A549 (cell line): Measurements from ENCODE around the gene RNF227. TPM values are rescaled to one million over a fixed set of nuclear protein-coding genes. Genes with fewer than 3 reads are reported as not detected.

Experiments
- ATAC-seq, 2 experiments: fragments of 200-7000 bp in 1 of 2; fragments of >200 bp in 1 of 2; cut with Nextera tagmentation in 1 of 2; cut with Tn5 transposase in 1 of 2; 3 replicates each; pipeline versions ENCODE4 v1.8.0 to v1.9.1; 2018 to 2020; ENCODE audit warnings: mild to moderate bottlenecking in 1 of 2, moderate library complexity in 1 of 2
- CTCF ChIA-PET: fragments of 300-600 bp; sonication (Branson Sonifier 250); formaldehyde crosslinking; extraction: SDS; loops from one replicate; lab custom pipeline; 2021; ENCODE audit warnings: antibody characterized with exemption, inconsistent platforms; lab: Yijun Ruan, JAX
- POLR2A ChIA-PET: fragments of 350-600 bp; formaldehyde crosslinking; extraction: SDS; loops from one replicate; lab custom pipeline; 2021; ENCODE audit warnings: antibody characterized with exemption, inconsistent platforms; lab: Yijun Ruan, JAX
- DNase-seq, 2 experiments: peaks; one replicate each; pipeline versions ENCODE4 v3.0.0 to v3.0.0-alpha.2; 2011 to 2016; ENCODE audit warnings: low read depth in 1 of 2, low spot score in 1 of 2
- FAIRE-seq: peaks from 2 replicates; lab custom pipeline; 2011; peaks lifted over from hg19 to GRCh38; lab: Jason Lieb, UNC
- H3K27ac ChIP-seq, 2 experiments: fragments of >200 bp; sonication (Bioruptor Twin); formaldehyde crosslinking; 3 replicates each; pipeline ENCODE4 v1.5.1; 2016 to 2017
- H3K4me1 ChIP-seq: fragments of >200 bp; sonication (Bioruptor Twin); formaldehyde crosslinking; 3 replicates; pipeline ENCODE4 v1.6.1; 2016
- H3K4me2 ChIP-seq: fragments of >200 bp; sonication (Bioruptor Twin); formaldehyde crosslinking; 3 replicates; pipeline ENCODE4 v1.6.1; 2016
- H3K4me3 ChIP-seq: fragments of >200 bp; sonication (Bioruptor Twin); formaldehyde crosslinking; 3 replicates; pipeline ENCODE4 v1.5.1; 2016
- H3K9me3 ChIP-seq: fragments of >200 bp; sonication (Bioruptor Twin); formaldehyde crosslinking; 3 replicates; pipeline ENCODE4 v1.6.1; 2016
- CBX8 ChIP-seq: fragments of 200-600 bp; sonication (generic); IDR thresholded peaks from 2 replicates; pipeline ENCODE4 v1.6.1; 2016
- CHD2 ChIP-seq: fragments of 150-350 bp; IDR thresholded peaks from 2 replicates; pipeline ENCODE4 v1.6.1; 2014; ENCODE audit warnings: low read length; ENCODE audit not compliant: partially characterized antibody
- CHD4 ChIP-seq: fragments of 200-600 bp; sonication (generic); IDR thresholded peaks from 2 replicates; pipeline ENCODE4 v1.6.1; 2016; ENCODE audit warnings: antibody characterized with exemption, mild to moderate bottlenecking, borderline replicate concordance
- EHF ChIP-seq: fragments of 250-450 bp; sonication (Bioruptor Pico); IDR thresholded peaks from 2 replicates; pipeline ENCODE4 v1.5.0; 2020; ENCODE audit warnings: mild to moderate bottlenecking
- EP300 ChIP-seq, 2 experiments: fragments of >200 bp; sonication (Bioruptor Twin); formaldehyde crosslinking; IDR thresholded peaks; 2 replicates in 1 of 2; 3 replicates in 1 of 2; pipeline ENCODE4 v1.6.1; 2016 to 2017
- ESRRA ChIP-seq: fragments of 150-350 bp; IDR thresholded peaks from 2 replicates; pipeline ENCODE4 v1.6.1; 2014; ENCODE audit warnings: mild to moderate bottlenecking, low read length, borderline replicate concordance
- FOSB ChIP-seq: fragments of 250-450 bp; sonication (Bioruptor Pico); IDR thresholded peaks from 2 replicates; pipeline ENCODE4 v1.5.0; 2020; ENCODE audit warnings: mild to moderate bottlenecking, moderate library complexity
- FOSL2 ChIP-seq, 2 experiments: fragments of 450-650 bp in 1 of 2; fragments of >200 bp in 1 of 2; sonication (Bioruptor Twin) in 1 of 2; formaldehyde crosslinking; IDR thresholded peaks; 2 replicates each; pipeline versions ENCODE4 v1.5.0 to v1.6.1; 2016 to 2020; ENCODE audit warnings: mild to moderate bottlenecking in 1 of 2, moderate library complexity in 1 of 2
- FOXS1 ChIP-seq: fragments of 250-450 bp; sonication (Bioruptor Pico); IDR thresholded peaks from 2 replicates; pipeline ENCODE4 v1.5.0; 2020; ENCODE audit warnings: mild to moderate bottlenecking, moderate library complexity
- GATA3 ChIP-seq: IDR thresholded peaks from 2 replicates; pipeline ENCODE4 v1.6.1; 2012; ENCODE audit warnings: borderline replicate concordance
- HDAC2 ChIP-seq: fragments of 200-600 bp; sonication (generic); IDR thresholded peaks from 2 replicates; pipeline ENCODE4 v1.6.1; 2016
- HOXA7 ChIP-seq: fragments of 250-450 bp; sonication (Bioruptor Pico); IDR thresholded peaks from 2 replicates; pipeline ENCODE4 v1.5.0; 2020; ENCODE audit warnings: mild to moderate bottlenecking, moderate library complexity
- HOXB13 ChIP-seq: fragments of 250-450 bp; sonication (Bioruptor Pico); IDR thresholded peaks from 2 replicates; pipeline ENCODE4 v1.5.0; 2020; ENCODE audit warnings: low read depth, mild to moderate bottlenecking, moderate library complexity
- JUNB ChIP-seq: fragments of >200 bp; sonication (Bioruptor Twin); formaldehyde crosslinking; IDR thresholded peaks from 2 replicates; pipeline ENCODE4 v1.6.1; 2016
- KDM5A ChIP-seq: fragments of 200-600 bp; sonication (generic); IDR thresholded peaks from 2 replicates; pipeline ENCODE4 v1.6.1; 2016; ENCODE audit warnings: antibody characterized with exemption, mild to moderate bottlenecking
- MAFK ChIP-seq: fragments of 450-650 bp; IDR thresholded peaks from 2 replicates; pipeline ENCODE4 v1.6.1; 2014; ENCODE audit not compliant: partially characterized antibody
- MAZ ChIP-seq: fragments of 150-350 bp; IDR thresholded peaks from 2 replicates; pipeline ENCODE4 v1.6.1; 2014; ENCODE audit warnings: antibody characterized with exemption, low read depth, low read length, borderline replicate concordance
- MYC ChIP-seq: IDR thresholded peaks from 2 replicates; pipeline ENCODE4 v1.6.1; 2012; ENCODE audit warnings: mild to moderate bottlenecking, inconsistent platforms, low read length, improper control_type of control experiment, borderline replicate concordance
- NPAS2 ChIP-seq: fragments of 250-450 bp; sonication (Bioruptor Pico); IDR thresholded peaks from 2 replicates; pipeline ENCODE4 v1.8.0; 2022; ENCODE audit warnings: mild to moderate bottlenecking, moderate library complexity, borderline replicate concordance
- NR3C1 ChIP-seq: fragments of >200 bp; sonication (Bioruptor Twin); formaldehyde crosslinking; IDR thresholded peaks from 3 replicates; pipeline ENCODE4 v1.6.1; 2017
- POLR2A ChIP-seq: IDR thresholded peaks from 2 replicates; pipeline ENCODE4 v1.6.1; 2012; ENCODE audit warnings: mild to moderate bottlenecking, low read length
- POLR2AphosphoS2 ChIP-seq: conservative IDR thresholded peaks from 2 replicates; pipeline ENCODE4 v1.6.1; 2012; ENCODE audit warnings: low read length, improper control_type of control experiment, inconsistent platforms
- RARB ChIP-seq: fragments of 250-450 bp; sonication (Bioruptor Pico); IDR thresholded peaks from 2 replicates; pipeline ENCODE4 v1.8.0; 2021; ENCODE audit warnings: mild to moderate bottlenecking, moderate library complexity
- RCOR1 ChIP-seq: fragments of 150-350 bp; IDR thresholded peaks from 2 replicates; pipeline ENCODE4 v1.6.1; 2014; ENCODE audit warnings: antibody characterized with exemption, low read length, low read depth
- SMC3 ChIP-seq: fragments of >200 bp; sonication (Bioruptor Twin); formaldehyde crosslinking; IDR thresholded peaks from 3 replicates; pipeline ENCODE4 v1.6.1; 2018; ENCODE audit warnings: inconsistent platforms
- TFCP2L1 ChIP-seq: fragments of 250-450 bp; sonication (Bioruptor Pico); IDR thresholded peaks from 2 replicates; pipeline ENCODE4 v1.5.0; 2021; ENCODE audit warnings: mild to moderate bottlenecking
- ZC3H11A ChIP-seq: fragments of 450-650 bp; IDR thresholded peaks from 2 replicates; pipeline ENCODE4 v1.6.1; 2014; ENCODE audit warnings: antibody characterized with exemption, mild to moderate bottlenecking
- WGBS: methylation state at CpG from one replicate; pipeline ENCODE4 v1.1.6; 2017; ENCODE audit errors: missing lambda C conversion rate; 5-methylcytosine and 5-hydroxymethylcytosine counted together
- polyA plus RNA-seq, 4 experiments: library from polyadenylated mRNA; depleted of rRNA in 3 of 4; stranded (reverse); fragments of >200 nt; fragmentation: RNase III in 1 of 4; extraction: RNeasy Plus Mini Kit Qiagen cat#74134 plus additional on column Dnase treatment in 1 of 4; gene quantifications; 2 replicates in 3 of 4; 3 replicates in 1 of 4; pipeline ENCODE4 v1.2.3, GENCODE V29; 2011 to 2017
- TF ChIP-seq, protein P1 (sequence below): IDR thresholded peaks from 2 replicates; pipeline ENCODE4 v1.6.1; 2012
- TF ChIP-seq, protein P2 (sequence below): fragments of >200 bp; sonication (Bioruptor Twin); formaldehyde crosslinking; IDR thresholded peaks from 3 replicates; pipeline ENCODE4 v1.5.1; 2016
- TF ChIP-seq, protein P3 (sequence below): fragments of 450-650 bp; IDR thresholded peaks from 2 replicates; pipeline ENCODE4 v1.6.1; 2014; ENCODE audit warnings: antibody characterized with exemption
- TF ChIP-seq, protein P4 (sequence below): fragments of 150-350 bp; IDR thresholded peaks from 2 replicates; pipeline ENCODE4 v1.6.1; 2014; ENCODE audit warnings: low read depth, mild to moderate bottlenecking, low read length

RNF227 gene
- polyA plus RNA-seq, 2 of the 4 experiments (the other 2 are of a cell fraction): 2.1 to 4.1 TPM

DNA sequence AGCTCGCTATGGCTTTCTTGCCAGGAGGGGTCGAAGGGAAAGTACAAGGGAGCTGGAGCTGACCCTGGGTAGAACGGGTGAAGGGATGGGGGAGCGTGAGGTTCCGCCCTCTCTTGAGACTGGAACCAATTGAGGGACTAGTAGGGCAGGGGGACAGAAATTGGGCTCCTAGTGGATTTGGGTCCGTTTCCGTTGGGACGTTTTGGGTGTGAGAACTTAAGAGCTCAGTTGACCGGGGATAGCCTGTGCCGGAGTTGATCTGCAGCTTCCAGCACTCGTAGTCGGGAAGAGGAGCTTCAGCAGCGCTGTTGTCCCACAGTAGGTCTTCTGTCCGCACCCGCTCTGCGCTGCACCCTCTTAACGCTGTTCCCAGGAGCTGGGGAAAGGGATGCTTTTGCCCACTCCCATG lies 16.4 kb upstream of the RNF227 start:
- DNase-seq: peak; percentile 51 to 73

DNA sequence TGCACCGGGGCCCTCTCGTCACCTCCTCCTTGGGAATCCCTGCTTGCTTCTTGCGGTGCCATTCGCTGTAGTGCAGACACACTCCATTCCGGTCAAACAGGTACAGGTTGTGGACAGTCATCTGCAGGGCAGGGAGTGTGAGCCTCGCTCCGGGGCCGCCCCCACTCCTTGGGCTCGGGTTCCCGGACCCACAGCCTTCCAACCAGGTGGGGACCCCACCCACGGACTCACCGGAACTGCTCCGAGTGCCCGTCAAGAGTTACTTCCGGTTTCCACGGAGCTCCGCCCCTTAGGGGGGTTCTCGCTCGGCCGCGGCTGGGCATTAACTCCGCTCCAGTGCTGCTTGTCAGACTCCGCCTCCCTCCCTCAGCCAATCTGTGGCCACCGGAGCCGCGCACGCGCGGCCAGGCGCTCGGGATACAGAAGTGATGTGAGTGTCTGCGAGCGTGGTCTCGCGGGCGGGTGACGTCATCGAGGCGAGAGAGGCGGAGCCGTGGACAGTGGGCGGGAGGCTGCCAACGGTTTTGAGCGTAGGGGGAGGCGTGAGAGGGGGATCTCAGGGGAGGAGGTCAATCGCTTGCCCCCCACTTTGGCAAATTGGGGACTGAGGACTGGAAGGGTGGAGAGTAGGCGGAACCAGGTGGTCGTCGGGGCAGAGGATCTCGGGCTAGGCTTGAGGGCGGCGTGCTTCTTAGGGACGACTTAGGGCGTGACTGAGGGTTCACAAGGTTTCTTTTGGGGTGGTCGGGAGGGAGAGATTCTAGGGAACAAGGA lies 15.8 kb upstream of the RNF227 start, which contains the start of the genes CNTROB and TRAPPC1:
CNTROB (plus strand) TSS at position 498 of the 774 bp plus-strand sequence. CDS start 874 bp downstream, outside the sequence.
TRAPPC1 (minus strand) TSS at position 238 of the 774 bp plus-strand sequence; CDS start at position 121, 117 bp downstream.
- WGBS: 1% methylated on average over 43 of the region's 55 CpGs
- Histone ChIP-seq H3K4me3 (peak within 1 kb of the TSS; percentile 69), H3K27ac (peak within 1 kb of the TSS; percentile 86 to 89), H3K4me1 (peaks cover 21% of the 10 kb centered on the region), H3K4me2 (peak within 1 kb of the TSS; percentile 99), H3K9me3 (no peaks in the 10 kb centered on the region)
- DNase-seq: peak; percentile 99 to 100
- ChIA-PET POLR2A (interaction anchor here (0.5 to 2.2 kb wide), 13 partner anchors 10 to 245 kb away, joined by 3 to 20 read pairs (median 4); partner anchors contain the start of genes NAA38, RNF227 and TP53), CTCF (interaction anchor here (0.6 to 12.0 kb wide), 26 partner anchors 8 to 378 kb away, joined by 3 to 128 read pairs (median 5); partner anchors contain the start of gene RNF227)
- ATAC-seq: peak; percentile 86 to 94
- peak; percentile 95 for FAIRE-seq
- TF ChIP-seq FOSB (CRISPR knock-in tag) (no peak), JUNB (no peak), POLR2A (peak; percentile 72), ZC3H11A (no peak), SMC3 (no peak), NPAS2 (CRISPR knock-in tag) (no peak), HDAC2 (no peak), FOSL2 (IDR thresholded peaks at IDR 0.05) (no peak), FOSL2 (CRISPR knock-in tag; IDR thresholded peaks at IDR 0.05) (peak; percentile 98), CBX8 (no peak), MAFK (no peak), EHF (no peak), ESRRA (no peak), CHD4 (no peak), POLR2AphosphoS2 (no peak), RCOR1 (no peak), NR3C1 (no peak), GATA3 (no peak), KDM5A (no peak), HOXA7 (CRISPR knock-in tag) (no peak), EP300 (IDR thresholded peaks at IDR 0.05) (no peak), HOXB13 (CRISPR knock-in tag) (no peak), CHD2 (peak; percentile 79), RARB (CRISPR knock-in tag) (no peak), MAZ (no peak), FOXS1 (CRISPR knock-in tag) (no peak), MYC (no peak), TFCP2L1 (CRISPR knock-in tag) (no peak)
- TF ChIP-seq, protein P1, sequence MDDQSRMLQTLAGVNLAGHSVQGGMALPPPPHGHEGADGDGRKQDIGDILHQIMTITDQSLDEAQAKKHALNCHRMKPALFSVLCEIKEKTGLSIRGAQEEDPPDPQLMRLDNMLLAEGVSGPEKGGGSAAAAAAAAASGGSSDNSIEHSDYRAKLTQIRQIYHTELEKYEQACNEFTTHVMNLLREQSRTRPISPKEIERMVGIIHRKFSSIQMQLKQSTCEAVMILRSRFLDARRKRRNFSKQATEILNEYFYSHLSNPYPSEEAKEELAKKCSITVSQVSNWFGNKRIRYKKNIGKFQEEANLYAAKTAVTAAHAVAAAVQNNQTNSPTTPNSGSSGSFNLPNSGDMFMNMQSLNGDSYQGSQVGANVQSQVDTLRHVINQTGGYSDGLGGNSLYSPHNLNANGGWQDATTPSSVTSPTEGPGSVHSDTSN: peak; percentile 80
- TF ChIP-seq, protein P2, sequence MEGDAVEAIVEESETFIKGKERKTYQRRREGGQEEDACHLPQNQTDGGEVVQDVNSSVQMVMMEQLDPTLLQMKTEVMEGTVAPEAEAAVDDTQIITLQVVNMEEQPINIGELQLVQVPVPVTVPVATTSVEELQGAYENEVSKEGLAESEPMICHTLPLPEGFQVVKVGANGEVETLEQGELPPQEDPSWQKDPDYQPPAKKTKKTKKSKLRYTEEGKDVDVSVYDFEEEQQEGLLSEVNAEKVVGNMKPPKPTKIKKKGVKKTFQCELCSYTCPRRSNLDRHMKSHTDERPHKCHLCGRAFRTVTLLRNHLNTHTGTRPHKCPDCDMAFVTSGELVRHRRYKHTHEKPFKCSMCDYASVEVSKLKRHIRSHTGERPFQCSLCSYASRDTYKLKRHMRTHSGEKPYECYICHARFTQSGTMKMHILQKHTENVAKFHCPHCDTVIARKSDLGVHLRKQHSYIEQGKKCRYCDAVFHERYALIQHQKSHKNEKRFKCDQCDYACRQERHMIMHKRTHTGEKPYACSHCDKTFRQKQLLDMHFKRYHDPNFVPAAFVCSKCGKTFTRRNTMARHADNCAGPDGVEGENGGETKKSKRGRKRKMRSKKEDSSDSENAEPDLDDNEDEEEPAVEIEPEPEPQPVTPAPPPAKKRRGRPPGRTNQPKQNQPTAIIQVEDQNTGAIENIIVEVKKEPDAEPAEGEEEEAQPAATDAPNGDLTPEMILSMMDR: no peak
- TF ChIP-seq, protein P3, sequence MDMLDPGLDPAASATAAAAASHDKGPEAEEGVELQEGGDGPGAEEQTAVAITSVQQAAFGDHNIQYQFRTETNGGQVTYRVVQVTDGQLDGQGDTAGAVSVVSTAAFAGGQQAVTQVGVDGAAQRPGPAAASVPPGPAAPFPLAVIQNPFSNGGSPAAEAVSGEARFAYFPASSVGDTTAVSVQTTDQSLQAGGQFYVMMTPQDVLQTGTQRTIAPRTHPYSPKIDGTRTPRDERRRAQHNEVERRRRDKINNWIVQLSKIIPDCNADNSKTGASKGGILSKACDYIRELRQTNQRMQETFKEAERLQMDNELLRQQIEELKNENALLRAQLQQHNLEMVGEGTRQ: no peak
- TF ChIP-seq, protein P4, sequence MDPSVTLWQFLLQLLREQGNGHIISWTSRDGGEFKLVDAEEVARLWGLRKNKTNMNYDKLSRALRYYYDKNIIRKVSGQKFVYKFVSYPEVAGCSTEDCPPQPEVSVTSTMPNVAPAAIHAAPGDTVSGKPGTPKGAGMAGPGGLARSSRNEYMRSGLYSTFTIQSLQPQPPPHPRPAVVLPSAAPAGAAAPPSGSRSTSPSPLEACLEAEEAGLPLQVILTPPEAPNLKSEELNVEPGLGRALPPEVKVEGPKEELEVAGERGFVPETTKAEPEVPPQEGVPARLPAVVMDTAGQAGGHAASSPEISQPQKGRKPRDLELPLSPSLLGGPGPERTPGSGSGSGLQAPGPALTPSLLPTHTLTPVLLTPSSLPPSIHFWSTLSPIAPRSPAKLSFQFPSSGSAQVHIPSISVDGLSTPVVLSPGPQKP: no peak; the same call in 1 of the 2 replicates

More for the DNA sequence above, 16.4 kb upstream of the RNF227 start:
- ChIA-PET CTCF (interaction anchor here (0.5 to 12.0 kb wide), 28 partner anchors 8 to 183 kb away, joined by 3 to 128 read pairs (median 5); partner anchors contain the start of genes CYB5D1, NAA38 and RNF227), POLR2A (interaction anchor here (0.5 to 2.2 kb wide), 17 partner anchors 10 to 245 kb away, joined by 3 to 20 read pairs (median 4); partner anchors contain the start of genes NAA38, RNF227 and TP53)
- Histone ChIP-seq H3K9me3 (no peaks in the 10 kb centered on the region), H3K4me3 (peak overlapping the region; percentile 69), H3K4me1 (peaks cover 21% of the 10 kb centered on the region), H3K27ac (peak overlapping the region; percentile 86 to 89), H3K4me2 (peak overlapping the region; percentile 99)
- 1% methylated on average over 17 of the region's 17 CpGs for WGBS
- no peak for TF ChIP-seq KDM5A
- FAIRE-seq (no peak), ATAC-seq (peak; percentile 62 to 72)
